WERI-Rb-1 (cell line): ENCODE results near the gene CCDC78.

Experiments used
- DNase-seq: peaks from one replicate; pipeline ENCODE4 v3.0.0-alpha.2; 2020
- H3K27ac ChIP-seq: fragments of 250-450 bp; sonication (Bioruptor Pico); 2 replicates; pipeline ENCODE4 v1.5.1; 2020; ENCODE audit warnings: mild to moderate bottlenecking, moderate library complexity
- H3K27me3 ChIP-seq: fragments of 250-450 bp; sonication (Bioruptor Pico); 2 replicates; pipeline ENCODE4 v1.5.1; 2021; ENCODE audit warnings: mild to moderate bottlenecking, low read depth, moderate library complexity; ENCODE audit not compliant: insufficient read depth, severe bottlenecking
- H3K36me3 ChIP-seq: fragments of 250-450 bp; sonication (Bioruptor Pico); 2 replicates; pipeline ENCODE4 v1.5.1; 2020; ENCODE audit warnings: mild to moderate bottlenecking, moderate library complexity
- H3K4me3 ChIP-seq: 2 replicates; pipeline ENCODE4 v1.5.1; 2011; ENCODE audit warnings: low read depth, mild to moderate bottlenecking, control low read depth, low read length
- H3K9me3 ChIP-seq: fragments of 250-450 bp; sonication (Bioruptor Pico); 2 replicates; pipeline ENCODE4 v1.5.1; 2021; ENCODE audit warnings: mild to moderate bottlenecking, moderate library complexity; ENCODE audit not compliant: severe bottlenecking
- TF ChIP-seq, protein P1 (sequence below): IDR thresholded peaks from 2 replicates; pipeline ENCODE4 v1.5.1; 2011; ENCODE audit warnings: low read depth, mild to moderate bottlenecking, control low read depth, inconsistent platforms, low read length

Gene CCDC78

DNA sequence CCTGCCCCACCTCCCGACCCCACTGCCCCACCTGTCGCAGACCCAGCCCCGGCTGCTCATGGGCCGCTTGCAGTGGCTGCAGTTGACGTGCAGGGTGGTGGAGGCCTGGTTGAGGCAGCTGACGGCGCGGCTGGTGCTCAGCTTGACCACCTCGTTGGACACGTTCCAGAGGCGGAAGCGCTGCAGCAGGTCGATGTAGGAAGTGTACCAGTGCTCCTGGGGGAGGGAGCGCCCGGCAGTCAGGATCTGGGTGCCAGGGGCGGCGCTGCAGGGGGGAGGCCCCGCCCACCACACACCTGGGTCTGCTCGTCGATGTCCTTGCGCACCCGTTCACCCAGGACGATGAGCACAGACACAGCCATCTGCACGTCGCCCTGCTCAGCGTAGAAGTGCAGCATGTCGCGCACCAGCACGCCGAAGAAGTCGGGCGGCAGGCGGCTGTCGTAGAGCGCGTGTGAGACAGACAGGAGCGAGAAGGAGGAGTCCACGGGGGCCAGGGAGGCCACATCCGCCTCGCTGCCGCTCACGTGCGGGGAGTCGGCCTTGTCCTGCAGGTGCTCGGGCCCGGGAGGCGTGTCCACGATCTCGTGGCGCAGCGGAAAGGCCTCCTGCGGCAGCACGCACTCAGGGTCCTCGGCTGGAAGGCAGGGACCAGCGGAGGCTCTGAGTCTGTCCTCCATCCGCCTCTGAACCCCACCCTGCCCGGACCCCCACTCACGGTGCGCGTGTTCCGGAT, 41.1 kb downstream of the CCDC78 start:
- DNase-seq = no peak
- no peak overlapping the region for H3K4me3 ChIP-seq
- peaks cover 64% of the 10 kb centered on the region for H3K36me3 ChIP-seq
- peak overlapping the region; percentile 88 for H3K27ac ChIP-seq
- TF ChIP-seq, protein P1, sequence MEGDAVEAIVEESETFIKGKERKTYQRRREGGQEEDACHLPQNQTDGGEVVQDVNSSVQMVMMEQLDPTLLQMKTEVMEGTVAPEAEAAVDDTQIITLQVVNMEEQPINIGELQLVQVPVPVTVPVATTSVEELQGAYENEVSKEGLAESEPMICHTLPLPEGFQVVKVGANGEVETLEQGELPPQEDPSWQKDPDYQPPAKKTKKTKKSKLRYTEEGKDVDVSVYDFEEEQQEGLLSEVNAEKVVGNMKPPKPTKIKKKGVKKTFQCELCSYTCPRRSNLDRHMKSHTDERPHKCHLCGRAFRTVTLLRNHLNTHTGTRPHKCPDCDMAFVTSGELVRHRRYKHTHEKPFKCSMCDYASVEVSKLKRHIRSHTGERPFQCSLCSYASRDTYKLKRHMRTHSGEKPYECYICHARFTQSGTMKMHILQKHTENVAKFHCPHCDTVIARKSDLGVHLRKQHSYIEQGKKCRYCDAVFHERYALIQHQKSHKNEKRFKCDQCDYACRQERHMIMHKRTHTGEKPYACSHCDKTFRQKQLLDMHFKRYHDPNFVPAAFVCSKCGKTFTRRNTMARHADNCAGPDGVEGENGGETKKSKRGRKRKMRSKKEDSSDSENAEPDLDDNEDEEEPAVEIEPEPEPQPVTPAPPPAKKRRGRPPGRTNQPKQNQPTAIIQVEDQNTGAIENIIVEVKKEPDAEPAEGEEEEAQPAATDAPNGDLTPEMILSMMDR = no peak
- H3K9me3 ChIP-seq = no peaks in the 10 kb centered on the region
- H3K27me3 ChIP-seq = no peaks in the 10 kb centered on the region

DNA sequence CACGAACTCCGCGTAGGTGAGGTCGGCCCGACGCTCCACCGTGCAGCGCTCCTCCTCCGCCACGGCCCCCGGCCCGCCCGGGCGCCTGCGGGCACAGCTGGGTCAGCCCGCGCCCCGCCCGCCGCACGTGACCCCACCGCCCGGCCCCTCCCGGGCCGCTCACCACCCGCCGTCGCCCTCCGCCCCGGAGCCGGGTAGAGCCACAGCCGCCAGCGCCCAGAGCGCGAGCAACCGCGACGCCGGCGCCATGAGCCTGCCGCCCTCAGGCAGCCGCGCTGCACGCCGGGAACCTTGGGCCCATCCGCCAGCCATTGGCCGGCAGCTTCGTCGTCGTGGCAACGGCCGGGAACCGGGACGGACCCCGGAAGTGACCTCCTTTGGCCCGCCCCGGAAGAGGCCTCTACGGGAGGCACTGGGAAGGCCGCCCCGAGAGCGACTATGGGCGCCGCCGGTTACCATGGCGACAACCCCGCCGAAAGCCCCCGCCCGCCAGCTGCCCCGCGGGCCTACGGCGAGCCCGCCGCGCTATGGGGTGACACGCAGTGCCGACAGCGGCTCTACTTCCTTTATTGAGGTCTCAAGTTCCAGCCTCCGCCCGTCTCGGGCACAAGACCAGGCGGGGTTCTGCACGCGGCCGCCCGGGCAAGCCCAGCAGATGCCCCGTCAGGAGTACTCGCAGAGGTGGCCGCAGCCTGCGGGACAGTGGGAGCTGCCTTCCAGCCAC, 42.0 kb downstream of the CCDC78 start, which contains the start of gene JMJD8:
Gene JMJD8 (minus strand): TSS at position 264 of the 724 bp plus-strand sequence. CDS start 15 bp downstream, at position 249.
- Histone ChIP-seq H3K27ac (peak within 1 kb of the TSS; percentile 88), H3K27me3 (no peaks in the 10 kb centered on the region), H3K4me3 (peak within 1 kb of the TSS; percentile 61), H3K9me3 (no peaks in the 10 kb centered on the region), H3K36me3 (peaks cover 64% of the 10 kb centered on the region)
- TF ChIP-seq, protein P1 = no peak
- DNase-seq = peak; percentile 97

DNA sequence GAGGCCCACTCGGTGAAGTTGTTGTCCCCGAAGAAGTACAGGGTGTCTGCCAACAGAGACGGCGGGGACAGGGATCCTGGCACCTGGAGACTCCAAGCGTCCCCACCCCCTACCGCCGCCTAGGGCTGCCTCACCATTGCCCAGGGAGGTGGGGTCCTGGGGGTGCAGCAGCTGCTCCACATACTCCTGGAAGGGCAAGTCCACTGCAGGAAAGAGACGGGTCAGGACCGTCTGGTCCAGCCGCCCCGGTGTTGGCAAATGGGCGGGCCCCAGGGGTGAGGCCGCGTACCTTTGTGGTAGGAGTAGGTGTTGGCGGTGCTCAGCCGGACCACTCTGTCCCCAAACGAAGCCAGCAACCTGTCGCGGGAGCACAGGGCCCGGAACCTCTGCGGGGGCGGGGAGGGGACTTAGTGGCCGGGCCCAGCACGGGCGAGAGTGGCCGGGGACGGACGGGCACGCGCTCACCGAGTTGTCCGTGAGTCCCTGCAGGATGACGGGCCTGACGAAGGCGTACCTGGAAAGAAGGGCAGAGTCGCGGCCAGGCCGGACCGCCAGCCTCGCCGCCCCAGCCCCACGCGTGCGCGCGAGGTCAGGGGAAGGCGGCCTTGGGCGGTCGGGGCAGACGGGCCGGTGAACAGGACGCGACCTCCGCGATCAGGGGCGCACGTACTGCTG, 42.7 kb downstream of the CCDC78 start:
- DNase-seq = no peak
- TF ChIP-seq, protein P1 = no peak
- peaks cover 61% of the 10 kb centered on the region for H3K36me3 ChIP-seq
- no peaks in the 10 kb centered on the region for H3K9me3 ChIP-seq
- peak overlapping the region; percentile 61 for H3K4me3 ChIP-seq
- peak overlapping the region; percentile 88 for H3K27ac ChIP-seq
- H3K27me3 ChIP-seq = no peaks in the 10 kb centered on the region

DNA sequence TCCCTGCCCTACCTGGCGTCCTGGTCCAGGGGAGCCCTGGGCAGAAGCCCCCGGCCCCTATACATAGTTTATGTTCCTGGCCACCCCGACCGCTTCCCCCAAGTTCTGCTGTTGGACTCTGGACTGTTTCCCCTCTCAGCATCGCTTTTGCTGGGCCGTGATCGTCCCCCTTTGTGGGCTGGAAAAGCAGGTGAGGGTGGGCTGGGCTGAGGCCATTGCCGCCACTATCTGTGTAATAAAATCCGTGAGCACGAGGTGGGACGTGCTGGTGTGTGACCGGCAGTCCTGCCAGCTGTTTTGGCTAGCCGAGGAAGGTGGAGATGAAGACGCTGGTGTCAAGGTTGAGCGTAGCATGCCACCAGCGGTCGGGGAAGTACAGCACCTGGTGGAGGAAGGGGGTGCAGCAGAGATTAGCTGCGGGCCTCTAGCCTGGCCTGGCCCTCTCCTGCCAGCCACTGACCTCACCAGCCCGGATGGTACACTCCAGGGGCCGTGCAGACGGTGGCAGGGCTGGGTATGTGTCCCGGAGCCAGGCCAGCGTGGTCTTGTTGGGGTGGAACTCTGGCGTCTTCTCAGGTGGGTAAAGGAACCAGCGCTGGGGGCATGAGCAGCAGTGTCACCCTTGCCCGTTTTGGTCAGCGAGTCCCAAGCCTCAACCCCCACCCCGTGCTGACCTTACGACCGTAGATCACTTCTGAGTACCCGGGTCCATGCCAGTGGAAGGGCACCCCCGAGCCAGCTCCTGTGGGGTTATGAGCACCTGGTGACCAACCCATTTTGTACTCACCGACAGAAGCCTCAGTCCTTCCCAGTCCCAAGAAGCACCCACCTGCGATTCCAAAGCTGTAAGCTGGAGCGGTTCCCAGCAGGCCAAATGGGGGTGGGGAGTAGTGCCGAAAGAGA, 43.5 kb downstream of the CCDC78 start:
- TF ChIP-seq, protein P1 = no peak
- no peak for DNase-seq
- no peaks in the 10 kb centered on the region for H3K27me3 ChIP-seq
- no peaks in the 10 kb centered on the region for H3K9me3 ChIP-seq
- no peak overlapping the region; the same call in 1 of the 2 replicates for H3K27ac ChIP-seq
- peaks cover 59% of the 10 kb centered on the region for H3K36me3 ChIP-seq
- H3K4me3 ChIP-seq = no peak overlapping the region

DNA sequence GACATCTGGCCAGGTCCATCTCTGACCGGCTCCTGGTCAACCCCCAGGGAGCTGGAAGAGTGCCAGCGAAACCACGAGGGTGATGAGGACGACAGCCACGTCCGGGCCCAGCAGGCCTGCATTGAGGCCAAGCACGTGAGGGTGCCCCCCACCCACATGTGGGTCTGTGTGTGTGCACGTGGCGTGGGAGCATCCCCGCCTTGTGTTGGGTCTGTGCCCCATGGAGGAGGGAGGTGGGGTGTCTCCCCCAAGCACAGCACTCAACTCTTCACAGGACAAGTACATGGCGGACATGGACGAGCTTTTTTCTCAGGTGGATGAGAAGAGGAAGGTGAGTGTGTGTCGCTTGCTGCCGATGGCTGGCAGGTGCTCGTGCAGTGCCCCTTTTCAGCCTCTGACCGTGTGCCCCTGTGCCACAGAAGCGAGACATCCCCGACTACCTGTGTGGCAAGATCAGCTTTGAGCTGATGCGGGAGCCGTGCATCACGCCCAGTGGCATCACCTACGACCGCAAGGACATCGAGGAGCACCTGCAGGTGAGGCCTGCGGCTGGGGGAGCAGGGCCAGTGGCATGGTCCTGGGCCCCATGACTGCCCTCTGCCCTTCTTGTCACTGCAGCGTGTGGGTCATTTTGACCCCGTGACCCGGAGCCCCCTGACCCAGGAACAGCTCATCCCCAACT, 44.4 kb downstream of the CCDC78 start:
- Histone ChIP-seq H3K9me3 (no peaks in the 10 kb centered on the region), H3K4me3 (no peak overlapping the region), H3K27ac (no peak overlapping the region; the same call in 1 of the 2 replicates), H3K27me3 (no peaks in the 10 kb centered on the region), H3K36me3 (peaks cover 51% of the 10 kb centered on the region)
- TF ChIP-seq, protein P1 = no peak
- no peak for DNase-seq
